CD8-positive, alpha-beta memory T cell (primary cell): ENCODE measurements around the gene PECR. TPM values are rescaled to one million over a fixed set of nuclear protein-coding genes. Genes with fewer than 3 reads are reported as not detected.

Experiments
- CTCF ChIA-PET: fragments of 350-600 bp; sonication (Branson Sonifier 250); formaldehyde crosslinking; loops from one replicate; lab custom pipeline; 2021; ENCODE audit warnings: antibody characterized with exemption; lab: Charles Lee
- POLR2A ChIA-PET: fragments of 350-600 bp; sonication (Branson Sonifier 250); formaldehyde crosslinking; loops from one replicate; lab custom pipeline; 2021; ENCODE audit warnings: antibody characterized with exemption; lab: Charles Lee
- DNase-seq, 5 donors: peaks; one replicate each; pipeline versions ENCODE4 v3.0.0 to v3.0.0-alpha.2; 2020 to 2022; ENCODE audit warnings: mixed read lengths in 1 of 5
- H3K27ac ChIP-seq: one replicate; pipeline ENCODE4 v1.7.0; 2013; ENCODE audit warnings: low read depth, mild to moderate bottlenecking, low read length, moderate library complexity
- H3K27me3 ChIP-seq: 2 replicates; pipeline ENCODE4 v1.7.0; 2013; ENCODE audit warnings: low read length, mild to moderate bottlenecking; ENCODE audit not compliant: insufficient read depth, poor library complexity, severe bottlenecking
- H3K36me3 ChIP-seq: 2 replicates; pipeline ENCODE4 v1.7.0; 2013; ENCODE audit warnings: mild to moderate bottlenecking, low read length, moderate library complexity; ENCODE audit not compliant: insufficient read depth
- H3K4me1 ChIP-seq: 2 replicates; pipeline ENCODE4 v1.7.0; 2013; ENCODE audit warnings: mild to moderate bottlenecking, low read length, moderate library complexity; ENCODE audit not compliant: insufficient read depth
- H3K4me3 ChIP-seq: 2 replicates; pipeline ENCODE4 v1.7.0; 2013; ENCODE audit warnings: mild to moderate bottlenecking, low read length
- H3K9me3 ChIP-seq: 2 replicates; pipeline ENCODE4 v1.7.0; 2013; ENCODE audit warnings: mild to moderate bottlenecking, low read length
- H3K27ac Mint-ChIP-seq, 8 donors: one replicate each; pipeline ENCODE4 v1.8.0; 2020 to 2021; ENCODE audit warnings: mixed read lengths in 8 of 8, mild to moderate bottlenecking in 6 of 8, inconsistent platforms in 3 of 8, moderate library complexity in 3 of 8
- H3K27me3 Mint-ChIP-seq, 2 donors: one replicate each; pipeline ENCODE4 v1.8.0; 2020 to 2021; ENCODE audit warnings: mixed read lengths in 2 of 2, mild to moderate bottlenecking in 1 of 2, moderate library complexity in 1 of 2
- H3K36me3 Mint-ChIP-seq, 3 donors: one replicate each; pipeline ENCODE4 v1.8.0; 2020 to 2021; ENCODE audit warnings: mixed read lengths in 3 of 3, inconsistent platforms in 1 of 3, mild to moderate bottlenecking in 1 of 3
- H3K4me1 Mint-ChIP-seq, 3 donors: one replicate each; pipeline ENCODE4 v1.8.0; 2020 to 2021; ENCODE audit warnings: mixed read lengths in 3 of 3, inconsistent platforms in 1 of 3, mild to moderate bottlenecking in 1 of 3
- H3K4me3 Mint-ChIP-seq, 7 donors: one replicate each; pipeline ENCODE4 v1.8.0; 2020 to 2021; ENCODE audit warnings: mixed read lengths in 7 of 7, mild to moderate bottlenecking in 6 of 7, moderate library complexity in 4 of 7, inconsistent platforms in 2 of 7
- H3K9me3 Mint-ChIP-seq, 5 donors: one replicate each; pipeline ENCODE4 v1.8.0; 2020 to 2022; ENCODE audit warnings: mixed read lengths in 5 of 5, mild to moderate bottlenecking in 3 of 5, moderate library complexity in 2 of 5, inconsistent platforms in 1 of 5
- polyA plus RNA-seq: library from polyadenylated mRNA; unstranded; fragments of 300-500 nt; fragmentation: Illumina TruSeq; gene quantifications from one replicate; pipeline ENCODE4 v1.2.3, GENCODE V29; 2021
- total RNA-seq, 2 experiments: library from RNA; stranded (reverse); gene quantifications; one replicate each; pipeline ENCODE4 v1.2.3, GENCODE V29; 2021

PECR gene
- total and polyA plus RNA-seq, 3 experiments from 2014 or later, result 10.5 to 24.4 (median 12.6) TPM

DNA sequence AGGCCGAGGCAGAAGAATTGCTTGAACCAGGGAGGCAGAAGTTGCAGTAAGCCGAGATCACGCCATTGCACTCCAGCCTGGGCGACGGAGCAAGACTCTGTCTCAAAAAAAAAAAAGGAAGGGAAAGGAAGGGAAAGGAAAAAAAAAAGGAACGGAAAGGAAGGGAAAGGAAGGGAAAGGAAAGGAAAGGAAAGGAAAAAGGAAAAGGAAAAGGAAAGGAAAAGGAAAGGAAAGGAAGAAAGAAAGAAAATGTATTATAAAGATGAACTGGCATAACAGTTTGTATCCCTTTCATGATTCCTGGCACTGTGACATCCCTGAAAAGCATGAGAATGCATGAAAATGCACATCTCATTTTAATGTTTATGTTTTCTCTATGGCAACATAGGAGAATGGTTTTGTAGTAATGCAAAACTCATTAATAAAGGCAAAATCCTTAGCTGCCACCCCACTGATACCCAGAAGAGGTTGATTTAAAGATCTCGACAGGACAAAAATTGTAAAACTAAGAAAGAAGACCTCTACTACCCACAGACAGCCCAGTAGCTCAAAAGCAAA lies 56.8 kb downstream of the PECR start:
- no peaks in the 10 kb centered on the region for H3K36me3 ChIP-seq
- no peaks in the 10 kb centered on the region for H3K4me1 ChIP-seq
- H3K4me3 Mint-ChIP-seq, result no peak overlapping the region
- H3K4me3 ChIP-seq, result no peak overlapping the region
- H3K36me3 Mint-ChIP-seq, result peaks cover 0 to 10% (median 7%) of the 10 kb centered on the region in 3 donors
- no peaks in the 10 kb centered on the region for H3K9me3 ChIP-seq
- H3K27ac Mint-ChIP-seq, result no peak overlapping the region
- H3K4me1 Mint-ChIP-seq, result peaks cover 0 to 2% (median 0%) of the 10 kb centered on the region in 3 donors
- ChIA-PET CTCF (interaction anchor here (0.8 to 2.0 kb wide), 5 partner anchors 9 to 75 kb away, joined by 3 to 8 read pairs (median 4); partner anchors contain the start of gene MREG), POLR2A (no interaction called here)
- H3K9me3 Mint-ChIP-seq, result no peaks in the 10 kb centered on the region
- H3K27ac ChIP-seq, result no peak overlapping the region
- no peaks in the 10 kb centered on the region for H3K27me3 Mint-ChIP-seq
- H3K27me3 ChIP-seq, result no peaks in the 10 kb centered on the region
- no peak for DNase-seq

DNA sequence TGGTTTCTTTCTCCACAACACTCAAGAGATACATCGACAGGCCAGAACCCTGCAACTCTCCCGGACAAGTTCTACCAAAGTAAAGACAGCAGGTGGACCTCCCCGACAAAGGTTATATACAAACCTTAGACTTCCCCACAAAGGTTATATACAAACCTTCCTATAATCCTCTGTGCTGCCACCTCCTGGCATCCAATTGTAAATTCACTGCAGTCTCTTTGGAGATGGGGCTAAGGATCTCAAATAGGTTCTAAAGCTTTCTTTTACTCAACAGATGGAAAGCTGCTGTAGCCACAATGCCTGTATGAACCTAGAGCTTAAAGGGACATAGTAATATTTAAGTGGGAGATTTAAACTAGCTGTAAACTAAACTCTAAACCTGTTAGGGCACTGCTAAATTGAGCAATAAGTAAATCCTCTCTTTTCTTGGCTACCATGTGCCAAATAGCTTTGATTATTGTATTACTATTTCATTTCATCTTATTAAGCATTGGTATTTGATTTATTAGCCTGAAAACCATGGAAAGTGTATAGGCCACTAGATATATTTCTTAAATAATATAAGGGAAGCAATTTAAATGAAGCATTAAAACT lies 58.5 kb downstream of the PECR start:
- CTCF ChIA-PET, result interaction anchor here (0.6 to 2.0 kb wide), 15 partner anchors 9 to 149 kb away, joined by 3 to 21 read pairs (median 4); partner anchors contain the start of genes MREG and XRCC5

DNA sequence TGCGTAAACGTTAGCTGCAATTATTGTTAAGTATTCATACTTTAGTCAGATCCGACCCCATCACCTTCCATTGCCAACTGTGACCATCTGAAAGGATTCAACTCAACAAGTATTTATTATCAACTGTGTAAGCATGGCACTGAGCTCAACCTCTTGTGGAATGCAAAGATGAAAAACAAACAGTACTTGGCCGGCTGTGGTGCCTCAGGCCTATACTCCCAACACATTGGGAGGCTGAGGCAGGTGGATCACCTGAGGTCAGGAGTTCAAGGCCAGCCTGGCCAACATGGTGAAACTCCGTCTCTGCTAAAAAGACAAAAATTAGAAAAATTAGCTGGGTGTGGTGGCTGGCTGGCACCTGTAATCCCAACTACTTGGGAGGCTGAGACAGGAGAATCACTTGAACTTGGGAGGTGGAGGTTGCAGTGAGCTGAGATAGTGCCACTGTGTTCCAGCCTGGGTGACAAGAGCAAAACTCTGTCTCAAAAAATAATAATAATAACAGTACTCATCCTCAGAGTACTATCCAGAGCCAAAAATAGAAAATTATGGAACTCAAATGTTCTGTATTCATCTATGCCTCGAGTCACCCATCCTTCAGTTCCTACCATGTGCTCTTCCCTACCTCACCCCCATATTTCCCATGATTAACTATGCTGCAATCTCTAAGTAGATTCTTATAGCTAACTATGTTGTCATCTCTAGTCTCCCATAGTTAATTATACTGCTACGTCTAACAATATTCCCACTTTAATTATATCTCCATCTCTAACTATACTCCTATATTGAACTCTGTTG lies 59.6 kb downstream of the PECR start:
- Histone ChIP-seq H3K27ac (no peak overlapping the region), H3K4me1 (peaks cover 6% of the 10 kb centered on the region), H3K9me3 (no peaks in the 10 kb centered on the region), H3K36me3 (no peaks in the 10 kb centered on the region), H3K27me3 (no peaks in the 10 kb centered on the region), H3K4me3 (no peak overlapping the region)
- CTCF ChIA-PET, result interaction anchor here (1.3 to 3.1 kb wide), 6 partner anchors 8 to 99 kb away, joined by 3 to 21 read pairs (median 6); partner anchors contain the start of gene MREG
- H3K9me3 Mint-ChIP-seq, result no peaks in the 10 kb centered on the region
- H3K27me3 Mint-ChIP-seq, result no peaks in the 10 kb centered on the region
- H3K4me3 Mint-ChIP-seq, result no peak overlapping the region
- H3K27ac Mint-ChIP-seq, result peak overlapping the region in 1 of 8 donors; percentile 32
- DNase-seq, result no peak
- peaks cover 13 to 18% (median 17%) of the 10 kb centered on the region in 3 donors for H3K4me1 Mint-ChIP-seq
- POLR2A ChIA-PET, result no interaction called here
- H3K36me3 Mint-ChIP-seq, result peaks cover 3 to 7% (median 5%) of the 10 kb centered on the region in 3 donors

More for the DNA sequence above, 58.5 kb downstream of the PECR start:
- POLR2A ChIA-PET, result interaction anchor here (0.5 kb wide), 1 partner anchor 74 kb away, joined by 3 read pairs; no protein-coding TSS in a partner anchor
- Mint-ChIP-seq H3K27ac (peak overlapping the region in 2 of 8 donors; percentile 15 to 51), H3K36me3 (peaks cover 3 to 8% (median 5%) of the 10 kb centered on the region in 3 donors), H3K9me3 (no peaks in the 10 kb centered on the region), H3K4me3 (no peak overlapping the region), H3K4me1 (peaks cover 5 to 8% (median 8%) of the 10 kb centered on the region in 3 donors), H3K27me3 (no peaks in the 10 kb centered on the region)
- Histone ChIP-seq H3K27me3 (no peaks in the 10 kb centered on the region), H3K9me3 (no peaks in the 10 kb centered on the region), H3K4me1 (no peaks in the 10 kb centered on the region), H3K36me3 (no peaks in the 10 kb centered on the region), H3K27ac (no peak overlapping the region), H3K4me3 (no peak overlapping the region)
- peak in 4 of 5 donors; percentile 19 to 30 (median 23) for DNase-seq

DNA sequence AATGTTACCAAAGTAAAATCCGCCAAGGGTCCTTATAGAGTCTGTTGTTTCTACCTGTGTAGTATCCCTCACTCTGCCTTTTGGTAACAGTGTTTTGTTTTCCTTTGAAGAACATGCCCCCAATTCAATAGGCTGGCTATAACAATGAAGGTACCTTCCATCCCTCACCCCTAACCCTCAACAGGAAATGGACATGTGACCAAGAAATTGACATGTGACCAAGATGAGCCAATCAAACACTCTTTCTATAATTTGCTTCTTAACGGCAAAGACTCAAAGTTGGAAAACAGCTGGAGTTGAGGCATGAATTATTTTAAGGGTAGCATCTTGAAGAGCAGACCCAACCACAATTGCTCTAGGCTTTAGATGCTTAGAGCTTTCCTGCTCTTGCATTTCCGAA lies 62.9 kb downstream of the PECR start:
- H3K36me3 Mint-ChIP-seq, result peaks cover 0 to 7% (median 5%) of the 10 kb centered on the region in 3 donors
- H3K36me3 ChIP-seq, result no peaks in the 10 kb centered on the region
- no peaks in the 10 kb centered on the region for H3K27me3 ChIP-seq
- no peaks in the 10 kb centered on the region for H3K9me3 ChIP-seq
- CTCF ChIA-PET, result interaction anchor here (1.4 to 5.7 kb wide), 3 partner anchors 13 to 69 kb away, joined by 5 to 29 read pairs (median 16); no protein-coding TSS in a partner anchor
- H3K4me3 ChIP-seq, result no peak overlapping the region
- no peaks in the 10 kb centered on the region for H3K9me3 Mint-ChIP-seq
- no peak for DNase-seq
- peaks cover 27% of the 10 kb centered on the region for H3K4me1 ChIP-seq
- H3K27me3 Mint-ChIP-seq, result no peaks in the 10 kb centered on the region
- H3K4me1 Mint-ChIP-seq, result peaks cover 40 to 47% (median 47%) of the 10 kb centered on the region in 3 donors
- POLR2A ChIA-PET, result no interaction called here
- H3K27ac Mint-ChIP-seq, result peak overlapping the region in 1 of 8 donors; percentile 58
- H3K4me3 Mint-ChIP-seq, result no peak overlapping the region
- no peak overlapping the region for H3K27ac ChIP-seq

DNA sequence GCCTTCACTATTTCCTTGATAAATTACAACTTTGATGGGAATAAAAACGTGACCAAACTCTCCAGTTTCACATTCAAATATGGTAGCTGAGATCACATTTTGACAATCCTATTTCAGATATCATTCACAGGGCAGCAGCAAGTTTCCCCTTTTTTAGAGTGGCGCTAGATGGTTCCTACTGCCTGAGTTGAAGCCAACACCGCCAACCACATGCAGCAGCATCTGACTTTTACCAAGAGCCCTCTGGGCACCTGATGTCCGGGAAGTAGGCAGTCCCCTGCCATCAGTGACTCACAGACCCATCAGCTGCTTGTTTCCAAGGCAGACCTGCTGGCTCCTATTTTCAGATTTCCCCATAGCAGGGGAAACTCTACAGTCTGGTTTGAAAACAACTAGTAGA lies 64.2 kb downstream of the PECR start:
- H3K4me3 ChIP-seq, result no peak overlapping the region
- POLR2A ChIA-PET, result no interaction called here
- H3K36me3 Mint-ChIP-seq, result peaks cover 3 to 7% (median 5%) of the 10 kb centered on the region in 3 donors

DNA sequence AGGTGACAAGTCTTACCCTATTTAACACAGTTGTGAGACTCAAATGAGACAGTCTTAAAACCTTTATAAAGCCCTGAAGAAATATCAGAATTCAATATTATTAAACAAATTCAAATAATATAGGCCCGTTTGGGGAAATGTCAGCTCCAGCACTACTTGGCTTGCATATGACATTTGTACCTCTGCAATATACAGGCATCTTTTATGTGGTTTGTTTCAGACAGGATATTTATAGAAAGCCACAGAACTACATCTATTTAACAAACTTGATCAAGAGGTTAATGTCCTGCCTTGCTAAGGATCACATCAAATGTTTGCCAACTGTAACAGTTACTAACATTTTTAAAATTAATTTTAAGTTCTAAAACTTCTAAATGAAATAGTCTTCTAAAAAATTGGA lies 65.0 kb downstream of the PECR start:
- H3K4me1 ChIP-seq, result peaks cover 41% of the 10 kb centered on the region
- CTCF ChIA-PET, result interaction anchor here (1.2 to 5.7 kb wide), 3 partner anchors 11 to 17 kb away, joined by 4 to 29 read pairs (median 7); no protein-coding TSS in a partner anchor
- Mint-ChIP-seq H3K4me3 (peak overlapping the region; percentile 11 to 67 (median 41)), H3K4me1 (peaks cover 51 to 65% (median 65%) of the 10 kb centered on the region in 3 donors), H3K36me3 (peaks cover 3 to 7% (median 5%) of the 10 kb centered on the region in 3 donors), H3K27ac (peak overlapping the region; percentile 87 to 98 (median 94)), H3K9me3 (no peaks in the 10 kb centered on the region), H3K27me3 (no peaks in the 10 kb centered on the region)
- no peaks in the 10 kb centered on the region for H3K36me3 ChIP-seq
- no peaks in the 10 kb centered on the region for H3K27me3 ChIP-seq
- no peak overlapping the region for H3K4me3 ChIP-seq
- H3K27ac ChIP-seq, result peak overlapping the region; percentile 49
- no peaks in the 10 kb centered on the region for H3K9me3 ChIP-seq
- POLR2A ChIA-PET, result interaction anchor here (0.6 to 0.7 kb wide), 2 partner anchors 11 to 92 kb away, joined by 3 to 6 read pairs; partner anchors contain the start of gene XRCC5
- DNase-seq, result peak in 1 of 5 donors; percentile 24

More for the DNA sequence above, 64.2 kb downstream of the PECR start:
- no peak for DNase-seq
- Mint-ChIP-seq H3K4me3 (peak overlapping the region in 5 of 7 donors; percentile 37 to 55 (median 42)), H3K27ac (peak overlapping the region; percentile 22 to 97 (median 72)), H3K9me3 (no peaks in the 10 kb centered on the region), H3K4me1 (peaks cover 46 to 58% (median 58%) of the 10 kb centered on the region in 3 donors), H3K27me3 (no peaks in the 10 kb centered on the region)
- H3K36me3 ChIP-seq, result no peaks in the 10 kb centered on the region
- H3K4me1 ChIP-seq, result peaks cover 36% of the 10 kb centered on the region
- no peaks in the 10 kb centered on the region for H3K9me3 ChIP-seq
- CTCF ChIA-PET, result interaction anchor here (2.6 to 5.7 kb wide), 2 partner anchors 12 to 17 kb away, joined by 16 to 29 read pairs; no protein-coding TSS in a partner anchor
- H3K27me3 ChIP-seq, result no peaks in the 10 kb centered on the region
- H3K27ac ChIP-seq, result no peak overlapping the region

DNA sequence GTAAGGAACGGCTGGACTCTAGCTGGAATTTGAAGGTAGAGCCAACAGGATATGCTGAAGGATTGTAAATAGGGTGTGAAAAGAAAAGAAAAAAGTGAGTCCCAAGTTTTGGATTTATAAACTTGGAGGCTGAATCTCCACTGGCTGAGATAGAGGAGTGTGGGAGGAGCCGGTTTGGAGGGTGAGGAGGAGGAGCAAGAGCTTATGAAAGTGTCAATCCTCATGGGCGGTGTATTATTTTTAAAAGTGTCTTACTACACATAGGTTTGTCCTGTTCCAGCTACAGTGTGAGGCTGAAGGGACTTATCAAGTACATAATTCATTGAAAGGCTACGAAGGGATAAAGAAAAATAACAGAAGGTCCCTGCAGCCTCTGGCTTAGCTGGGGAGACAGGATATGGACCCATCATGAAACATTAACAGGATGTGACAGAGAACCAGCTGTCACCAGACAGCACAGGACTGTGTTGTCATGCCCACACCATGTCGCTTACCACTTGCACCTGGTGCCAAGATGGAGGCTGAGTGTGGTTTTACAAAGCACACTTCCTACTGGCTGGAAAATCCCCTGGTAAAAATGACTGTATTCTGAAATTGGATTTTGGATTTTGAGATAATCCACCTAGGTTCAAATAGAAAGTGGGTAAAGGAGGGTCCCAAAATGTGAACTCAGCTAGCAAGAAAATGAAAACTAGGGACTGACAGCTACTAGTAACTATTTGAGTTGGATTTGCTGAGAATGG lies 65.7 kb downstream of the PECR start:
- H3K4me1 ChIP-seq, result peaks cover 41% of the 10 kb centered on the region
- ChIA-PET CTCF (interaction anchor here (1.2 to 5.7 kb wide), 3 partner anchors 10 to 17 kb away, joined by 4 to 29 read pairs (median 7); no protein-coding TSS in a partner anchor), POLR2A (interaction anchor here (0.6 to 0.7 kb wide), 2 partner anchors 87 to 93 kb away, joined by 3 to 12 read pairs; partner anchors contain the start of gene XRCC5)
- Mint-ChIP-seq H3K27me3 (no peaks in the 10 kb centered on the region), H3K4me3 (peak overlapping the region; percentile 39 to 83 (median 65)), H3K36me3 (peaks cover 3 to 7% (median 5%) of the 10 kb centered on the region in 3 donors), H3K4me1 (peaks cover 51 to 71% (median 70%) of the 10 kb centered on the region in 3 donors), H3K9me3 (no peaks in the 10 kb centered on the region), H3K27ac (peak overlapping the region; percentile 91 to 98 (median 94))
- no peaks in the 10 kb centered on the region for H3K36me3 ChIP-seq
- peak overlapping the region; percentile 49 for H3K27ac ChIP-seq
- DNase-seq, result peak; percentile 31 to 81 (median 51)
- H3K4me3 ChIP-seq, result no peak overlapping the region
- H3K27me3 ChIP-seq, result no peaks in the 10 kb centered on the region
- no peaks in the 10 kb centered on the region for H3K9me3 ChIP-seq
